Ramos (cell line): ENCODE data around the gene ZNF682.
"Not testable (repeated sequence)": the region's sequence is repeated elsewhere in the genome, so short reads cannot be mapped to it uniquely, and the experiment has no call there.

Experiments used
- in situ Hi-C: fragments of 300-500 bp; cut with MboI; formaldehyde crosslinking; loops from one replicate; pipeline ENCODE4 v1.14.3; 2022; ENCODE audit warnings: low sequenced_read_pairs; ENCODE audit not compliant: unreplicated experiment

Gene ZNF682

DNA sequence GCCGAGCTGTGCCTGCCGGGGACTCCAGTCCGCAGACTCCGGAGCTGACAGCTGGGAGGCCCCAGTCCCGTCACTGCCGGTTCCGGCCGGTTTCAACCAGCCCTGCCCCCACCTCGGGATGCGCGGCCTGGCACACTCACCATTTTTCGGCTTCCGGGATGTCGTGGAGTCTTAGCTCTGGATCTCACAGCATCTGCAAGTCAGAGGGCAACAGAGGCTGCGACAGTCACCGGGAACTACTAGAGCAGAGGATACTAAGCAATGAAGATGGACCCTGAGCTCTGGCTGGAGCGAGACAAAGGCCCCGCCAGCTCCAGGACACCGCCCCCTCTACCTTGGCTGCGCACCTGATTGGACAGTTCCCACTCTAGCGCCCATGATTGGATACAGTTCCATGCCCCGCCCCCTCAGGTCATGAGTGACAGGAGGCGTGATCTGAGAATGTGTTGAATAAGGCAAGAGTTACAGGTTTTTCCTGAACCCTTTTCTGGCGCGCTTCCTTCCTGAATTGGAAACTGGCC lies at the start of gene ZNF682:
TSS of gene ZNF682 (minus strand) at position 303 of the 521 bp plus-strand sequence. CDS start at position 143, 160 bp downstream.
- in situ Hi-C loops = no loop called here

- in situ Hi-C loops = not testable (repeated sequence)
These were observed 43.6 kb upstream of the ZNF682 start for GRCh38 chr19:20082876-20083275.

- in situ Hi-C loops = not testable (repeated sequence)
These were observed 43.0 kb upstream of the ZNF682 start for GRCh38 chr19:20082232-20082833.

- in situ Hi-C loops = no loop called here
These were observed 41.4 kb upstream of the ZNF682 start for GRCh38 chr19:20080656-20081055.

DNA sequence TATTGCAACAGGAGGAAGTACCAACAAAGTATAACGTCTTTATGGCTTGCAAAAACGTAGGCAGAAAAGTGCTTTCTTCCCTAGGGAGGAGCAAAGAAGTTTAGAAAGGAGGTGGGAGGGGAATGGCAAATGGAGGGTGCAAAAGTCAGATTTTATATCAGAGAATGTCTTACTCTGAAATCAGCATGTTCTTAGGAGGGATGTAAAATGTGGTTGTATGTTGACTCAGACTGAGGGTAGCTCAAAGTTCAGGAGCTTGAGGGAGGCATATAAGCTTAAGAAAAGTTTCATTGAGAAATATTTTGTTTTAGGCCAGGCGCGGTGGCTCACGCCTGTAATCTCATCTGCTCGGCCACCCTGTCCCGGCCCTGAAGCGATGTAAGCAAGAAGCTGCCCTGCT lies 40.2 kb upstream of the ZNF682 start:
- in situ Hi-C loops = no loop called here

- in situ Hi-C loops = no loop called here
These were observed 39.3 kb upstream of the ZNF682 start for GRCh38 chr19:20078581-20079031.

GRCh38 chr19:20077791-20078463 lies 38.6 kb upstream of the ZNF682 start, which contains the start of gene ZNF90:
ZNF90 (plus strand) TSS chr19:20078000; CDS start chr19:20078133, 133 bp downstream.
- in situ Hi-C loops = no loop called here

DNA sequence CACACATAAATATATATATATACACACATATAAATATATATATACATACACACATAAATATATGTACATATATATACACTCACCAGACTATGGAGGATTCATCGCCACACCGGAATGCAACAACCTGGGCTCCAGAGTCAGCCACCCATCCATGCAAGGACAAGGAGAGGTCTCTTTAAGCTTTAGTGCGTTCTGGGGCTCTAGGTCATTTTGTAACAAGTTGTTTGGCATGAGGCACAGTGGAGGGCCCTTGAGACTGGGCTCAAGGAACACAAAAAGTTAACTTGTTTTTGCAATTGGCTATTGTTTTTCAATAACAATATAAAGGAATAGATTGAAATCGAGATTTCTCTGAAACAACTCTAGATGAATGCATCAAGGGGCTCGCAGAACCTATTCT lies 33.6 kb upstream of the ZNF682 start:
- in situ Hi-C loops = no loop called here

DNA sequence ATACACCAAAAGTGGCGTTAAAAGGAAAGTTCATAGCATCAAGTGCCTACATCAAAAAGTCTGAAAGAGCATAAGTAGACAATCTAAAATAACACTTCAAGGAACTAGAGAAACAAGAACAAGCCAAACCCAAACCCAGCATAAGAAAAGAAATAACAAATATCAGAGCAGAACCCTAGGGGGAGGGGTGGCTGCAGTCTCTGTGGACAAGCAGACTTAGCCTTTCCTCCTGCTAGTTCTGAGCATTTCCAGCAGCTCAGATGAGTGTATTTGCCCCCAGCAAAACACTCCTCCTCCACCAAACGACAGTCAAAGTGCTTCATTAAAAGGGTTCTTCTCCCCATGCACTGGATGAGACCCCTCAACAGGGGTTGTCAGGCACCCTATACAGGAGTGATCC lies 31.4 kb upstream of the ZNF682 start:
- in situ Hi-C loops = no loop called here

DNA sequence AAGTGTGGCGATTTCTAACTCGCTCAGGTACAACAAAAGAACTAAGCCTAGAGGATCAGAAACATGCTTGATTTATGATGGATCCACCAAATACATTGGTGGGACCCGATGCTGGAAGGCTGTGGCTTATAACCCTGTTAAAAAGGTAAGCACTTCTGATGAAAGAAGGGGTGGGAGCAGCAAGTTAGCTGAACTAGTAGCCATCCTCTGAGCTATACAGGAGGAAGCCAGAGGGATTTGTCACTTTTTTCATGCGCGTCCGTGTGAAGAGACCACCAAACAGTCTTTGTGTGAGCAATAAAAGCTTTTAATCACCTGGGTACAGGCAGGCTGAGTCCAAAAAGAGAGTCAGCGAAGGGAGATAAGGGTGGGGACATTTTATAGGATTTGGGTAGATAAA lies 29.3 kb upstream of the ZNF682 start:
- in situ Hi-C loops = not testable (repeated sequence)

- in situ Hi-C loops = no loop called here
These were observed 28.6 kb upstream of the ZNF682 start for GRCh38 chr19:20067943-20068342.

GRCh38 chr19:20066861-20067260 lies 27.6 kb upstream of the ZNF682 start:
- in situ Hi-C loops = no loop called here

DNA sequence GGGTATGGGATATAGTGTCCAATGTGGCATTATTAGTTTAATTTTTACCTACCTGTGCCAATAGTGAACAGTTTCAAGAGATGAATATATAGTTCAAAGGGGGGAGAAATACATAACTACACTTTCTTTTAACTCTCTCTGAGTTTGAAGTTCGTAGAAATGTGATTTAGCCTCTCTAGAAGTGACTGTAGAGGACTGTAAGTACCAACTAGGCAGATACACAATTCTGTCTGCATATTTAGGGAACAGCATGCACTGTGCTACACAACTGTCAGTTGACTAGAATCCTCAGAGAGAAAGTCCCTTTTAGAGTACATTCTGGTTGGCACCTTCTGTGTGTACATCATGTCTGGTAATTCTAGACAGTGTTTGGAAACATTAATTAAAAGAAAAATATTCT lies 21.0 kb upstream of the ZNF682 start:
- in situ Hi-C loops = no loop called here

GRCh38 chr19:20058738-20059137 lies 19.4 kb upstream of the ZNF682 start:
- in situ Hi-C loops = not testable (repeated sequence)

DNA sequence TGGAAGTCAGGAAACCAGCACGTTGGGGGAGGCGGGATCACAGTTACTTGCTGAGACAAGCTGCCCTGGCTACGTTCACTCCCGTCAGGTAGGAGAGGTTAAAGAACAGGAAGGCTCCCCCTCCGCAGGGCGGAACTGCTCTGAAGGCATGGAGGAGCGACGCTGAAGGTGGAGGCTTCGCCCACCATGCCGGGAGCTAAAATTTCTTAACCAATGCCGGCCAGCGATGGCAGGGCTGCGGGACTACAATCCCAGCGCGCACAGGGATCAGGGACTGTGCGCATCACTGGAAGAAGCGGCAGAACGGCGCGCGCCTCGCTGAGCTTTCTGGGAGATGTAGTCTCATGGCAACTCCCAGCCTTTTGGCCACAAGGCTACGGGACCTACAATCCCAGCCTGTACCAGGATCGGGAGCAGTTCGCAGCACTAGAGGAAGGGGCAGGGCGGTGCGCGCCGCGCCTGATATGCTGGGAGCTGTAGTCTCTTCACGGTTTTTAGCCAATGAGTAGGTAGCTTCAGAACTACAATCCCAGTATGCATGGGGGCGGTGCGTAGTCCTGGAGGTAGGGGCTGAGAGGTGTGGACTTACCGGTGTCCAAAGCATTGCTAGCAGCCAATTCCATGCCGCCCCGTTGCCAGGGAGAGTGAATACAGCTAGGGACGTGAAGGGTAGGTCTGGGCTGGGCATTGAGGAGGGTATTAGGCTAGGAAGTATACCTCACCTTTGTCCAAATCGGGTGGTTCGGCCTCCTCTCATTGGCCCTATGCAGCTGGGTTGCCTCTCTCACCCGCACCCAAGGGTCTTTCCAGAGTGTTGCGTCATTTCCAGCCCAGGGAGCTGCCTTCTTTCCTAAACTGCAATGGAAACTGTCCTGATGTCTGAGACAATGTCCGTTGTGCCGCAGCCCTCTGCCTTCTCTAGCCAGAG lies 12.8 kb upstream of the ZNF682 start:
- in situ Hi-C loops = no loop called here

GRCh38 chr19:20045742-20046141 lies 6.4 kb upstream of the ZNF682 start:
- in situ Hi-C loops = not testable (repeated sequence)

GRCh38 chr19:20044663-20045062 lies 5.4 kb upstream of the ZNF682 start:
- in situ Hi-C loops = no loop called here

DNA sequence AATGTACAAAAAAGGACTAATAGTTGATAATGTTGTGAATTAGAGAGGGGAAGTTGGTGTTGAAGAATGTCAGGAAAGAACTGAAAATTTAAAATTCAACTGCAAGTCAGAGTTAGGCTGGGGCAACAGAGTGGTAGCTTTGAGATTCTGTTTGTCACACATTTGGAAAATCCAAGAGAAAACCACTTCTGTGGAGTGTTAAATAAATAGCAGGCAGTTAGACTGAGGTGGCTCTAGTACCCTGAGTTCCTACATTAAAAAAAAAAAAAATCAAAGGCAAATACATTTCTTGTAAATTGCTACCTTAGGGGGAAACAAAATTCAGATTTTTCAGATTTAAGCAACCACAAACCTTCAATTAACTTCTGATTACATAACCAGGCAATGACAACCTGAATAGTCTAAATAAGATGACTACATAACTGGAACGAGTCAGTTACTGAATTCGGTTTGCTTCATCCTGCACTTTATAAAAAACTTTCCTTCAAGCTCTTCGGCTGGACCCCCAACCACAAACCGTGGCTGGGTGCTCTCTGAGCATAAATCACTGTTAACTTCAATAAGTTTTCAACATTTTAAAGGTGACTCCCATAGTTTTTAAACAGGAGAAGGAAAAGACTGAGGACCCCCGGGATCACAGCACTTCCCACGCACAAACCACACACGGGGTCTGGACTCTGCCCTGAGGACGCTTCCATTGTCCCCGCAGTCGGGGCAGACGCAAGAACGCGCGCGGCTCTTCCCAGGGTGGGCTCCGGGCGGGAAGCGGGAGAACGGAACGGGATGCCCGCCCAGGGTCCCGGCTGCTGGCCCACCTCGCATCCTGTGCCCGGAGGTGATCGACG lies 725 bp downstream of the ZNF682 start:
- in situ Hi-C loops = no loop called here

DNA sequence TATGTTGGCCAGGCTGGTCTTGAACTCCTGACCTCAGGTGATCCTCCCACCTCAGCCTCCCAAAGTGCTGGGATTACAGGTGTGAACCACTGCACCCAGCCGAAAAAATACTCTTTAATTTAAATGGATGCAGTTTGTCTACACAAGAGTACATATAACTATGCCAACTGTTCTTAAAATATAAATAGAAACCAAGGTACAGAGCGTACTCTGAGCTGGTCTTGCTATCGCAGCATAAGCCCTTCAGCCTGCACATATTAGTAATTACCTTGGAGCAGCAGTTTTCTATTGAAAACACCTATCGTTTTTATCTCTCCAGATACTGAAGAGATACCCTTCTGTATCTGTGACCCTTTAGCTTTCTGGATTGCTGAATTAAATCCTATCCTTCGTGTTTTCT lies 3.4 kb downstream of the ZNF682 start:
- in situ Hi-C loops = no loop called here

DNA sequence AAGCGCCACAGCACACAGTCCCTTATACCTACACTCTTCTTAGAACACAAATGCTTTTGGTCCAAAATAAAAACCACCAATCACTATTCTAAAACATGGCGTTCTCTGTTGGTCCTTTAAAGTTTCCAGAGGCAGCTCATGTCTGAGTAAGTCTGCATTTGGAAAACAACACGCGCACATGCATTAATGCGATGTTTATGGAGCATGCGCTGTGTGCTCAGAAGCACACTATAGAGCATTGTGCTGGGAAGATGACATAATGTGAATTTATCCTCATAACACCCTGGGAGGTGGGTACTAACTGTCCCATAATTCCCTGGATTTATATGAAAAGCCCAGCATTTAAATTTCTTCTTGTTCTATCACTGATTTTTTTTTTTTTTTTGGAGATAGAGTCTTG lies 10.7 kb downstream of the ZNF682 start:
- in situ Hi-C loops = no loop called here
